GM08714 (cell line): ENCODE measurements around the gene DGKA.
"Not testable (repeated sequence)": the region's sequence is repeated elsewhere in the genome, so short reads cannot be mapped to it uniquely, and the experiment has no call there.

Source experiments
- H3K4me3 ChIP-seq: fragments of 200-500 bp; sonication (Bioruptor generic); 2 replicates; pipeline ENCODE4 v1.5.1; 2014; ENCODE audit warnings: mild to moderate bottlenecking, low read length, inconsistent platforms
- ZNF274 ChIP-seq: IDR thresholded peaks from 2 replicates; pipeline ENCODE4 v1.6.1; 2012; ENCODE audit warnings: mild to moderate bottlenecking, low read depth, low read length

DGKA gene

GRCh38 chr12:55991110-55991509 is 60.1 kb downstream of the DGKA start:
- H3K4me3 ChIP-seq = no peak overlapping the region
- TF ChIP-seq ZNF274 = no peak

- TF ChIP-seq ZNF274 = no peak
- H3K4me3 ChIP-seq = no peak overlapping the region
Observed at GRCh38 chr12:55993230-55993853, 62.4 kb downstream of the DGKA start.

- H3K4me3 ChIP-seq = no peak overlapping the region
- TF ChIP-seq ZNF274 = no peak
Observed at GRCh38 chr12:55995366-55995765, 64.4 kb downstream of the DGKA start.

GRCh38 chr12:55996201-55996714 is 65.3 kb downstream of the DGKA start:
- TF ChIP-seq ZNF274 = no peak
- H3K4me3 ChIP-seq = peak overlapping the region; percentile 76

- peak within 1 kb of the TSS; percentile 76 for H3K4me3 ChIP-seq
- no peak for TF ChIP-seq ZNF274
Observed at GRCh38 chr12:55996715-55997534, 66.0 kb downstream of the DGKA start, which contains the start of gene SUOX. TSS of gene SUOX (plus strand) at chr12:55997276. CDS start at chr12:56002222, 4,946 bp downstream.

- H3K4me3 ChIP-seq = peak overlapping the region; percentile 76
- TF ChIP-seq ZNF274 = no peak
Observed at GRCh38 chr12:55997535-55997859, 66.5 kb downstream of the DGKA start.

- H3K4me3 ChIP-seq = not testable (repeated sequence)
Observed at GRCh38 chr12:55999522-55999921, 68.6 kb downstream of the DGKA start.

GRCh38 chr12:55999999-56000540 is 69.1 kb downstream of the DGKA start:
- not testable (repeated sequence) for H3K4me3 ChIP-seq

- no peak for TF ChIP-seq ZNF274
Observed at GRCh38 chr12:56001487-56002100, 70.6 kb downstream of the DGKA start.

GRCh38 chr12:56003376-56003775 is 72.4 kb downstream of the DGKA start:
- H3K4me3 ChIP-seq = not testable (repeated sequence)

More at GRCh38 chr12:56001487-56002100, 70.6 kb downstream of the DGKA start:
- H3K4me3 ChIP-seq = no peak overlapping the region
